IMR-90 (cell line): ENCODE measurements around the gene EEF2K. TPM values are rescaled to one million over a fixed set of nuclear protein-coding genes. Genes with fewer than 3 reads are reported as not detected.

Experiments used
- ATAC-seq: fragments of 200-7000 bp; cut with Tn5 transposase; 2 replicates; pipeline ENCODE4 v1.9.1; 2020; ENCODE audit warnings: low read depth, mild to moderate bottlenecking, moderate library complexity
- BruUV-seq: library from RNA; stranded (reverse); fragments of 400-500 nt; replicated peaks from 2 replicates; lab custom pipeline; 2021; lab: Mats Ljungman, UMichigan
- CTCF ChIA-PET: fragments of 300-600 bp; formaldehyde crosslinking; extraction: SDS; loops from one replicate; lab custom pipeline; 2021; ENCODE audit warnings: antibody characterized with exemption; lab: Yijun Ruan, JAX
- POLR2A ChIA-PET: fragments of 300-600 bp; sonication (Branson Sonifier 250); formaldehyde crosslinking; loops from one replicate; lab custom pipeline; 2022; ENCODE audit warnings: antibody characterized with exemption; ENCODE audit not compliant: unreplicated experiment; lab: Charles Lee
- DNase-seq: peaks from one replicate; pipeline ENCODE4 v3.0.0; 2013
- H2AFZ ChIP-seq: replicated peaks from 2 replicates; pipeline ENCODE3; 2013; ENCODE audit warnings: low read length, mild to moderate bottlenecking; ENCODE audit not compliant: poor library complexity
- H2AK5ac ChIP-seq: 2 replicates; pipeline ENCODE4 v1.6.1; 2013; ENCODE audit warnings: low read depth, low read length, inconsistent platforms
- H2AK9ac ChIP-seq: replicated peaks from 2 replicates; pipeline ENCODE3; 2013; ENCODE audit warnings: mild to moderate bottlenecking, low read depth, low read length, moderate library complexity; ENCODE audit not compliant: poor library complexity
- H2BK120ac ChIP-seq: 2 replicates; pipeline ENCODE4 v1.6.1; 2013; ENCODE audit warnings: low read depth, low read length, inconsistent platforms
- H2BK15ac ChIP-seq: 3 replicates; pipeline ENCODE4 v1.6.1; 2013; ENCODE audit warnings: low read depth, low read length, inconsistent platforms
- H2BK20ac ChIP-seq: 2 replicates; pipeline ENCODE4 v1.6.1; 2013; ENCODE audit warnings: low read depth, mild to moderate bottlenecking, inconsistent platforms, low read length, moderate library complexity
- H2BK5ac ChIP-seq: 2 replicates; pipeline ENCODE4 v1.6.1; 2013; ENCODE audit warnings: mild to moderate bottlenecking, low read depth, low read length, inconsistent platforms; ENCODE audit not compliant: poor library complexity, severe bottlenecking
- H3K14ac ChIP-seq: replicated peaks from 2 replicates; pipeline ENCODE4 v1.6.1; 2013; ENCODE audit warnings: low read depth, low read length, inconsistent platforms
- H3K18ac ChIP-seq: 2 replicates; pipeline ENCODE4 v1.6.1; 2013; ENCODE audit warnings: low read depth, low read length, control low read depth
- H3K23ac ChIP-seq: 2 replicates; pipeline ENCODE4 v1.6.1; 2013; ENCODE audit warnings: low read depth, low read length, inconsistent platforms
- H3K27ac ChIP-seq: 2 replicates; pipeline ENCODE4 v1.5.1; 2013; ENCODE audit warnings: mild to moderate bottlenecking, control low read depth, low read length; ENCODE audit not compliant: insufficient read depth
- H3K27me3 ChIP-seq: 2 replicates; pipeline ENCODE4 v1.6.1; 2013; ENCODE audit warnings: low read length; ENCODE audit not compliant: control insufficient read depth, insufficient read depth
- H3K36me3 ChIP-seq: 2 replicates; pipeline ENCODE4 v1.6.1; 2013; ENCODE audit warnings: low read length, mixed read lengths; ENCODE audit not compliant: control insufficient read depth, insufficient read depth
- H3K4ac ChIP-seq: 2 replicates; pipeline ENCODE4 v1.6.1; 2013; ENCODE audit warnings: low read depth, low read length, inconsistent platforms
- H3K4me1 ChIP-seq: 2 replicates; pipeline ENCODE4 v1.6.1; 2013; ENCODE audit warnings: low read length, mixed read lengths; ENCODE audit not compliant: control insufficient read depth, insufficient read depth
- H3K4me2 ChIP-seq: 2 replicates; pipeline ENCODE4 v1.6.1; 2013; ENCODE audit warnings: low read depth, mild to moderate bottlenecking, control low read depth, low read length, moderate library complexity
- H3K4me3 ChIP-seq: 2 replicates; pipeline ENCODE4 v1.5.1; 2013; ENCODE audit warnings: low read depth, mild to moderate bottlenecking, control low read depth, low read length, moderate library complexity; ENCODE audit not compliant: insufficient read depth
- H3K56ac ChIP-seq: 2 replicates; pipeline ENCODE4 v1.6.1; 2013; ENCODE audit warnings: low read length, inconsistent platforms; ENCODE audit not compliant: insufficient read depth; ENCODE audit errors: extremely low read depth
- H3K79me1 ChIP-seq, 2 experiments: 2 replicates each; pipeline ENCODE4 v1.6.1; 2013; ENCODE audit warnings: low read length in 2 of 2, inconsistent platforms in 1 of 2, low read depth in 1 of 2
- H3K9ac ChIP-seq: 2 replicates; pipeline ENCODE4 v1.6.1; 2013; ENCODE audit warnings: low read depth, low read length, control low read depth
- H3K9me1 ChIP-seq: 2 replicates; pipeline ENCODE4 v1.6.1; 2013; ENCODE audit warnings: low read length, inconsistent platforms; ENCODE audit not compliant: insufficient read depth
- H3K9me3 ChIP-seq: 2 replicates; pipeline ENCODE4 v1.6.1; 2013; ENCODE audit warnings: low read length; ENCODE audit not compliant: control insufficient read depth, insufficient read depth
- H4K20me1 ChIP-seq: 2 replicates; pipeline ENCODE4 v1.6.1; 2013; ENCODE audit warnings: low read length, inconsistent platforms; ENCODE audit not compliant: insufficient read depth
- H4K5ac ChIP-seq: 2 replicates; pipeline ENCODE4 v1.6.1; 2013; ENCODE audit warnings: mild to moderate bottlenecking, low read depth, low read length, control low read depth
- H4K8ac ChIP-seq, 2 experiments: 2 replicates each; pipeline ENCODE4 v1.6.1; 2013; ENCODE audit warnings: low read depth in 2 of 2, low read length in 2 of 2, control low read depth in 1 of 2, inconsistent platforms in 1 of 2
- H4K91ac ChIP-seq: 2 replicates; pipeline ENCODE4 v1.6.1; 2013; ENCODE audit warnings: low read depth, low read length, inconsistent platforms; ENCODE audit not compliant: insufficient read depth
- BHLHE40 ChIP-seq: fragments of 150-350 bp; IDR thresholded peaks from 2 replicates; pipeline ENCODE4 v1.6.1; 2016; ENCODE audit warnings: mild to moderate bottlenecking, low read depth, low read length
- CEBPB ChIP-seq: IDR thresholded peaks from 2 replicates; pipeline ENCODE4 v1.6.1; 2012; ENCODE audit warnings: low read depth, low read length, improper control_type of control experiment
- CHD1 ChIP-seq: IDR thresholded peaks from 2 replicates; pipeline ENCODE4 v1.6.1; 2012; ENCODE audit warnings: low read depth, low read length, improper control_type of control experiment
- FOS ChIP-seq: fragments of 150-350 bp; IDR thresholded peaks from 2 replicates; pipeline ENCODE4 v1.6.1; 2016; ENCODE audit warnings: low read depth, low read length
- MAFK ChIP-seq: IDR thresholded peaks from 2 replicates; pipeline ENCODE4 v1.6.1; 2012; ENCODE audit warnings: low read depth, low read length, improper control_type of control experiment
- MAZ ChIP-seq: IDR thresholded peaks from 2 replicates; pipeline ENCODE4 v1.6.1; 2012; ENCODE audit warnings: low read depth, mild to moderate bottlenecking, low read length, improper control_type of control experiment, moderate library complexity, borderline replicate concordance
- MXI1 ChIP-seq: IDR thresholded peaks from 2 replicates; pipeline ENCODE4 v1.6.1; 2012; ENCODE audit warnings: low read depth, mild to moderate bottlenecking, low read length, moderate library complexity, borderline replicate concordance
- NFE2L2 ChIP-seq: fragments of 150-350 bp; IDR thresholded peaks from 2 replicates; pipeline ENCODE4 v1.6.1; 2016; ENCODE audit warnings: low read depth, mild to moderate bottlenecking, low read length
- RAD21 ChIP-seq: IDR thresholded peaks from 2 replicates; pipeline ENCODE4 v1.6.1; 2012; ENCODE audit warnings: low read length, improper control_type of control experiment
- RFX5 ChIP-seq: IDR thresholded peaks from 2 replicates; pipeline ENCODE4 v1.8.0; 2012; ENCODE audit warnings: low read depth, mild to moderate bottlenecking, low read length, moderate library complexity
- SMC3 ChIP-seq: fragments of 150-350 bp; IDR thresholded peaks from 2 replicates; pipeline ENCODE4 v1.6.1; 2016; ENCODE audit warnings: low read depth, mild to moderate bottlenecking, antibody characterized with exemption, low read length, moderate library complexity
- WGBS, 2 experiments: methylation state at CpG; one replicate each; pipeline versions ENCODE4 v1.1.5 to v1.1.7; 2013; ENCODE audit warnings: missing lambda C conversion rate in 2 of 2; ENCODE audit not compliant: insufficient read length in 1 of 2; ENCODE audit errors: extremely low coverage in 2 of 2; 5-methylcytosine and 5-hydroxymethylcytosine counted together
- dilution Hi-C: fragments of 300-500 bp; cut with HindIII; formaldehyde crosslinking; loops from one replicate; pipeline ENCODE4 v1.14.3; 2018; ENCODE audit warnings: low sequenced_read_pairs; ENCODE audit not compliant: unreplicated experiment
- in situ Hi-C: fragments of 300-500 bp; cut with MboI; formaldehyde crosslinking; loops from 3 replicates; pipeline ENCODE4 v1.14.3; 2019; ENCODE audit warnings: low sequenced_read_pairs, inconsistent platforms, mixed read lengths
- intact Hi-C: fragments of 100-400 bp; cut with micrococcal nuclease; formaldehyde crosslinking; loops from 2 replicates; pipeline ENCODE4 v1.10.0; 2022
- polyA plus RNA-seq, 3 experiments: library from polyadenylated mRNA; depleted of rRNA; stranded (reverse); fragments of >200 nt; gene quantifications; 2 replicates each; pipeline ENCODE4 v1.2.3, GENCODE V29; 2012; ENCODE audit warnings: low replicate concordance in 1 of 3
- total RNA-seq: library from RNA; depleted of rRNA; stranded (reverse); fragments of >200 nt; gene quantifications from 2 replicates; pipeline ENCODE4 v1.2.3, GENCODE V29; 2012
- TF ChIP-seq, protein P1 (sequence below): conservative IDR thresholded peaks from 2 replicates; pipeline ENCODE4 v1.5.1; 2012; ENCODE audit warnings: mild to moderate bottlenecking, low read depth, low read length, improper control_type of control experiment
- TF ChIP-seq, protein P2 (sequence below): fragments of 150-350 bp; IDR thresholded peaks from 2 replicates; pipeline ENCODE4 v1.6.1; 2016; ENCODE audit warnings: low read depth, mild to moderate bottlenecking, low read length, moderate library complexity, borderline replicate concordance

Gene EEF2K
- total and polyA plus RNA-seq, 2 of the 4 experiments (the other 2 are of a cell fraction), result 9.7 to 16.5 TPM

DNA sequence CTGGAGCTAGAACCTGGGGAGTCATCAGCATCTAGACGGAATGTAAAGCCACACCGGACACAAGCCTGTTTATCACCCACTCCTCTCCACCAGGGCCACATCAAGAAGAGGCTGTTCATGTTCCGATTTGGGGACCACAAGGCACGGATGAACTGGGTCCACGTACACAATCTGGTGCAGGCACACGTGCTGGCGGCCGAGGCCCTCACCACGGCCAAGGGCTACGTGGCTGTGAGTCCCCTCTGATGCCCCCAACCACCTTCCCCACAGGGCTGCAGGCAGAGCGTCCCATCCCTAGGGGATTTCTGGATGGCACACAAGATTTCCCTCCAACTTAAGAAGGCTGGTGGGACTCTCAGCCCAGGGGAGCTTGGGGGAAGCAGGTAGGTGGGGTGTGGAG lies 24.7 kb upstream of the EEF2K start:
- Histone ChIP-seq H3K18ac (no peak overlapping the region), H3K14ac (no peak overlapping the region), H3K27ac (no peak overlapping the region), H4K91ac (no peak overlapping the region), H3K4me1 (no peaks in the 10 kb centered on the region), H4K5ac (no peak overlapping the region), H3K4me3 (no peak overlapping the region), H3K9me3 (no peaks in the 10 kb centered on the region), H3K4ac (no peak overlapping the region), H3K36me3 (no peaks in the 10 kb centered on the region), H3K23ac (no peak overlapping the region), H2AK5ac (no peak overlapping the region), H4K20me1 (no peaks in the 10 kb centered on the region), H2BK5ac (no peak overlapping the region), H3K56ac (no peak overlapping the region), H3K9ac (no peak overlapping the region), H4K8ac (no peak overlapping the region), H3K4me2 (no peak overlapping the region), H3K27me3 (peaks cover 25% of the 10 kb centered on the region), H2BK120ac (no peak overlapping the region), H2BK15ac (no peak overlapping the region), H3K9me1 (no peaks in the 10 kb centered on the region), H2AFZ (no peak overlapping the region), H2AK9ac (no peak overlapping the region), H3K79me1 (no peaks in the 10 kb centered on the region), H2BK20ac (no peak overlapping the region)
- DNase-seq (no peak), ATAC-seq (no peak)
- intact Hi-C loops, result no loop called here
- TF ChIP-seq RFX5, result no peak
- no peak for TF ChIP-seq MXI1
- TF ChIP-seq, protein P1, sequence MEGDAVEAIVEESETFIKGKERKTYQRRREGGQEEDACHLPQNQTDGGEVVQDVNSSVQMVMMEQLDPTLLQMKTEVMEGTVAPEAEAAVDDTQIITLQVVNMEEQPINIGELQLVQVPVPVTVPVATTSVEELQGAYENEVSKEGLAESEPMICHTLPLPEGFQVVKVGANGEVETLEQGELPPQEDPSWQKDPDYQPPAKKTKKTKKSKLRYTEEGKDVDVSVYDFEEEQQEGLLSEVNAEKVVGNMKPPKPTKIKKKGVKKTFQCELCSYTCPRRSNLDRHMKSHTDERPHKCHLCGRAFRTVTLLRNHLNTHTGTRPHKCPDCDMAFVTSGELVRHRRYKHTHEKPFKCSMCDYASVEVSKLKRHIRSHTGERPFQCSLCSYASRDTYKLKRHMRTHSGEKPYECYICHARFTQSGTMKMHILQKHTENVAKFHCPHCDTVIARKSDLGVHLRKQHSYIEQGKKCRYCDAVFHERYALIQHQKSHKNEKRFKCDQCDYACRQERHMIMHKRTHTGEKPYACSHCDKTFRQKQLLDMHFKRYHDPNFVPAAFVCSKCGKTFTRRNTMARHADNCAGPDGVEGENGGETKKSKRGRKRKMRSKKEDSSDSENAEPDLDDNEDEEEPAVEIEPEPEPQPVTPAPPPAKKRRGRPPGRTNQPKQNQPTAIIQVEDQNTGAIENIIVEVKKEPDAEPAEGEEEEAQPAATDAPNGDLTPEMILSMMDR, result no peak
- TF ChIP-seq MAZ, result no peak
- TF ChIP-seq, protein P2, sequence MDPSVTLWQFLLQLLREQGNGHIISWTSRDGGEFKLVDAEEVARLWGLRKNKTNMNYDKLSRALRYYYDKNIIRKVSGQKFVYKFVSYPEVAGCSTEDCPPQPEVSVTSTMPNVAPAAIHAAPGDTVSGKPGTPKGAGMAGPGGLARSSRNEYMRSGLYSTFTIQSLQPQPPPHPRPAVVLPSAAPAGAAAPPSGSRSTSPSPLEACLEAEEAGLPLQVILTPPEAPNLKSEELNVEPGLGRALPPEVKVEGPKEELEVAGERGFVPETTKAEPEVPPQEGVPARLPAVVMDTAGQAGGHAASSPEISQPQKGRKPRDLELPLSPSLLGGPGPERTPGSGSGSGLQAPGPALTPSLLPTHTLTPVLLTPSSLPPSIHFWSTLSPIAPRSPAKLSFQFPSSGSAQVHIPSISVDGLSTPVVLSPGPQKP, result no peak
- no peak for TF ChIP-seq SMC3
- no peak for TF ChIP-seq BHLHE40
- no peak for TF ChIP-seq CEBPB
- no peak for TF ChIP-seq RAD21
- no peak for TF ChIP-seq NFE2L2
- no peak for TF ChIP-seq CHD1
- TF ChIP-seq MAFK, result no peak
- TF ChIP-seq FOS, result no peak
- 73% methylated on average over 2 of the region's 11 CpGs; no CpG with 5 or more reads in 1 of the 2 experiments for WGBS, 2 experiments
- dilution Hi-C loops, result no loop called here
- in situ Hi-C loops, result loop anchor here (5.0 kb wide), 3 partner anchors 34 to 184 kb away; partner anchors contain the start of gene VWA3A
- BruUV-seq, result no TSS peak
- ChIA-PET CTCF (no interaction called here), POLR2A (no interaction called here)
